OCI-LY1 (cell line): ENCODE results near the gene OR2V1.

Source experiments
- EZH2 ChIP-seq: fragments of 200-600 bp; sonication (generic), shearing (Covaris generic); IDR thresholded peaks from 2 replicates; pipeline ENCODE4 v1.8.0; 2017; ENCODE audit warnings: borderline replicate concordance, mixed run types, mild to moderate bottlenecking, antibody characterized with exemption, low read length, moderate library complexity, mixed read lengths
- TF ChIP-seq, protein P1 (sequence below): fragments of 200-600 bp; sonication (generic), shearing (Covaris generic); IDR thresholded peaks from 2 replicates; pipeline ENCODE4 v1.5.1; 2017; ENCODE audit warnings: mild to moderate bottlenecking, antibody characterized with exemption, low read length, moderate library complexity, mixed read lengths

DNA sequence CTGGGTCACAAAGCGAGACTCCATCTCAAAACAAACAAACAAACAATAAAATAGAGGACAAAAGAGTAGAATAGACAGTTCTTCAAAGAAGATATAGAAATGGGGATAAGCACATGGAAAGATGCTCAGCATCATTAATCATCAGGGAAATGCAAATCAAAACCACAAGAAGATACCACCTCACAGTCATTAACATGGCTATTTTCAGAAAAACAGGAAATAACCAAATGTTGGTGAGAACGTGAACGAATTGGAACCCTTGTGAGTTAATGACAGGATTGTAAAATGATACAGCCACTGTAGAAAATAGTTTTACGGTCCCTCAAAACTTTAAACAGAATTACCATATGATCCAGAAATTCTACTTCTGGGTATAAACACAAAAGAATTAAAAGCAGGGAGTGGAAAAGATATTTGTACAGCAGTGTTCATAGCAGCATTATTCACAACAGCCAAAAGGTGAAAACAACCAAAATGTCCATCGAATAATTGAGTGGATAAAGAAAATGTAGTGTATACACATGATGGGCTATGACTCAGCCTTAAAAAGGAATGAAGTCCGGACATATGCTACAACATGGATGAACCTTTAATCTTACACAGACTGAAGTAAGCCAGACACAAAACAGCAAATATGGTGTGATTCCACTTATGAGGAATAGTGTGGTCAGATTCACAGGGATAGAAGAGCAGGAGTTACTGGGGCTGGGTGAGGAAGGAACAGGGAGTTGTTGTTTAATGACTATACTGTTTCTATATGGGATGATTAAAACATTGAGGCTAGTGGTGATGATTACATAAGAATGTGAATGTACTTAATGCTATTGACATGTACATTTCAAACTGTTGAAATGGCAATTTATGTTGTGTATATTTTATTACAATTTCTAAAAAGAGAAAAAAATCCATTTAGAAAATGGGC, 36.1 kb upstream of the OR2V1 start:
- TF ChIP-seq, protein P1, sequence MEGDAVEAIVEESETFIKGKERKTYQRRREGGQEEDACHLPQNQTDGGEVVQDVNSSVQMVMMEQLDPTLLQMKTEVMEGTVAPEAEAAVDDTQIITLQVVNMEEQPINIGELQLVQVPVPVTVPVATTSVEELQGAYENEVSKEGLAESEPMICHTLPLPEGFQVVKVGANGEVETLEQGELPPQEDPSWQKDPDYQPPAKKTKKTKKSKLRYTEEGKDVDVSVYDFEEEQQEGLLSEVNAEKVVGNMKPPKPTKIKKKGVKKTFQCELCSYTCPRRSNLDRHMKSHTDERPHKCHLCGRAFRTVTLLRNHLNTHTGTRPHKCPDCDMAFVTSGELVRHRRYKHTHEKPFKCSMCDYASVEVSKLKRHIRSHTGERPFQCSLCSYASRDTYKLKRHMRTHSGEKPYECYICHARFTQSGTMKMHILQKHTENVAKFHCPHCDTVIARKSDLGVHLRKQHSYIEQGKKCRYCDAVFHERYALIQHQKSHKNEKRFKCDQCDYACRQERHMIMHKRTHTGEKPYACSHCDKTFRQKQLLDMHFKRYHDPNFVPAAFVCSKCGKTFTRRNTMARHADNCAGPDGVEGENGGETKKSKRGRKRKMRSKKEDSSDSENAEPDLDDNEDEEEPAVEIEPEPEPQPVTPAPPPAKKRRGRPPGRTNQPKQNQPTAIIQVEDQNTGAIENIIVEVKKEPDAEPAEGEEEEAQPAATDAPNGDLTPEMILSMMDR, result no peak
- no peak for TF ChIP-seq EZH2
